MM.1S (cell line): ENCODE data around the gene TRIOBP.

Source experiments
- DNase-seq: peaks from one replicate; pipeline ENCODE4 v3.0.0-alpha.2; 2015
- H2AFZ ChIP-seq: fragments of 300-600 bp; sonication (generic); 2 replicates; pipeline ENCODE4 v1.6.0; 2016; ENCODE audit warnings: antibody characterized with exemption, low read length
- H3F3A ChIP-seq: fragments of 300-600 bp; sonication (generic); 2 replicates; pipeline ENCODE4 v1.6.1; 2016; ENCODE audit warnings: mild to moderate bottlenecking, antibody characterized with exemption, low read length, moderate library complexity, mixed read lengths; ENCODE audit not compliant: insufficient read depth
- H3K27ac ChIP-seq: fragments of 300-600 bp; sonication (generic); 2 replicates; pipeline ENCODE4 v1.5.1; 2016; ENCODE audit warnings: mild to moderate bottlenecking, low read length
- H3K27me3 ChIP-seq: fragments of 300-600 bp; sonication (generic); replicated peaks from 2 replicates; pipeline ENCODE4 v1.6.0; 2016; ENCODE audit warnings: low read length; ENCODE audit not compliant: insufficient read depth
- H3K36me3 ChIP-seq: fragments of 300-600 bp; sonication (generic); replicated peaks from 2 replicates; pipeline ENCODE4 v1.6.1; 2016; ENCODE audit warnings: mild to moderate bottlenecking, low read length, mixed read lengths; ENCODE audit not compliant: insufficient read depth
- H3K4me1 ChIP-seq: fragments of 300-600 bp; sonication (generic); 2 replicates; pipeline ENCODE4 v1.6.1; 2016; ENCODE audit warnings: low read length, mixed read lengths
- H3K4me2 ChIP-seq: fragments of 300-600 bp; sonication (generic); 2 replicates; pipeline ENCODE4 v1.6.0; 2016; ENCODE audit warnings: low read depth, low read length
- H3K4me3 ChIP-seq: fragments of 300-600 bp; sonication (generic); 2 replicates; pipeline ENCODE4 v1.5.1; 2016; ENCODE audit warnings: low read length, mixed read lengths
- H3K79me2 ChIP-seq: fragments of 300-600 bp; sonication (generic); 2 replicates; pipeline ENCODE4 v1.6.1; 2016; ENCODE audit warnings: mixed run types, low read length, mixed read lengths
- H3K9ac ChIP-seq: fragments of 300-600 bp; sonication (generic); 2 replicates; pipeline ENCODE4 v1.6.1; 2016; ENCODE audit warnings: low read length, mixed read lengths
- H3K9me2 ChIP-seq: fragments of 300-600 bp; sonication (generic); replicated peaks from 2 replicates; pipeline ENCODE4 v1.6.1; 2016; ENCODE audit warnings: mild to moderate bottlenecking, low read length, mixed read lengths; ENCODE audit not compliant: insufficient read depth
- H3K9me3 ChIP-seq: fragments of 300-600 bp; sonication (generic); replicated peaks from 2 replicates; pipeline ENCODE4 v1.6.1; 2016; ENCODE audit warnings: mild to moderate bottlenecking, low read length, mixed read lengths; ENCODE audit not compliant: insufficient read depth
- H4K20me1 ChIP-seq: fragments of 300-600 bp; sonication (generic); 2 replicates; pipeline ENCODE4 v1.6.1; 2016; ENCODE audit warnings: mild to moderate bottlenecking, low read length, moderate library complexity, mixed read lengths; ENCODE audit not compliant: insufficient read depth
- CTCF ChIP-seq: fragments of 300-600 bp; sonication (generic); IDR thresholded peaks from 2 replicates; pipeline ENCODE4 v1.5.1; 2016; ENCODE audit warnings: antibody characterized with exemption, low read length, mixed read lengths
- EZH2 ChIP-seq: fragments of 300-600 bp; sonication (generic); optimal IDR thresholded peaks from 2 replicates; pipeline ENCODE3; 2017; ENCODE audit warnings: low read depth, mild to moderate bottlenecking, antibody characterized with exemption, low read length, mixed read lengths
- EZH2phosphoT487 ChIP-seq: fragments of 300-600 bp; sonication (generic); IDR thresholded peaks from 2 replicates; pipeline ENCODE4 v1.6.1; 2018; ENCODE audit warnings: antibody characterized with exemption, low read length

The TRIOBP gene

GRCh38 chr22:37804352-37804880 is 107.6 kb downstream of the TRIOBP start:
- H3K79me2 ChIP-seq: no peaks in the 10 kb centered on the region
- no peaks in the 10 kb centered on the region for H3K36me3 ChIP-seq
- no peak overlapping the region for H3K4me2 ChIP-seq
- no peak overlapping the region for H3K27ac ChIP-seq
- H3K4me3 ChIP-seq: no peak overlapping the region
- H2AFZ ChIP-seq: no peak overlapping the region
- H3K9me2 ChIP-seq: no peaks in the 10 kb centered on the region
- no peak for TF ChIP-seq EZH2phosphoT487
- TF ChIP-seq EZH2: no peak
- TF ChIP-seq CTCF: no peak
- H3F3A ChIP-seq: 0 out of 2 replicates have a peak, but pooled peaks cover 5% of the 10 kb centered on the region
- H3K4me1 ChIP-seq: no peaks in the 10 kb centered on the region
- H3K27me3 ChIP-seq: peaks cover 68% of the 10 kb centered on the region
- no peaks in the 10 kb centered on the region for H4K20me1 ChIP-seq
- no peaks in the 10 kb centered on the region for H3K9me3 ChIP-seq
- no peak overlapping the region for H3K9ac ChIP-seq
- no peak for DNase-seq

GRCh38 chr22:37804881-37805809 is 108.3 kb downstream of the TRIOBP start:
- no peaks in the 10 kb centered on the region for H3K9me3 ChIP-seq
- no peak overlapping the region for H3K27ac ChIP-seq
- H2AFZ ChIP-seq: no peak overlapping the region
- TF ChIP-seq EZH2 (no peak), EZH2phosphoT487 (no peak), CTCF (no peak)
- no peaks in the 10 kb centered on the region for H3K36me3 ChIP-seq
- H3K9me2 ChIP-seq: no peaks in the 10 kb centered on the region
- no peak overlapping the region for H3K9ac ChIP-seq
- no peaks in the 10 kb centered on the region for H3K79me2 ChIP-seq
- peaks cover 68% of the 10 kb centered on the region for H3K27me3 ChIP-seq
- no peaks in the 10 kb centered on the region for H3K4me1 ChIP-seq
- no peak for DNase-seq
- H3K4me3 ChIP-seq: no peak overlapping the region
- no peaks in the 10 kb centered on the region for H4K20me1 ChIP-seq
- H3F3A ChIP-seq: 0 out of 2 replicates have a peak, but pooled peaks cover 5% of the 10 kb centered on the region
- no peak overlapping the region for H3K4me2 ChIP-seq

GRCh38 chr22:37805810-37806277 is 109.0 kb downstream of the TRIOBP start:
- peaks cover 68% of the 10 kb centered on the region for H3K27me3 ChIP-seq
- H4K20me1 ChIP-seq: no peaks in the 10 kb centered on the region
- TF ChIP-seq CTCF (no peak), EZH2phosphoT487 (no peak), EZH2 (no peak)
- H3K9me2 ChIP-seq: no peaks in the 10 kb centered on the region
- 0 out of 2 replicates have a peak, but pooled peaks cover 5% of the 10 kb centered on the region for H3F3A ChIP-seq
- no peaks in the 10 kb centered on the region for H3K36me3 ChIP-seq
- no peak overlapping the region for H2AFZ ChIP-seq
- no peak overlapping the region for H3K4me3 ChIP-seq
- no peak overlapping the region for H3K27ac ChIP-seq
- no peak overlapping the region for H3K4me2 ChIP-seq
- no peak for DNase-seq
- H3K9me3 ChIP-seq: no peaks in the 10 kb centered on the region
- no peaks in the 10 kb centered on the region for H3K4me1 ChIP-seq
- H3K79me2 ChIP-seq: no peaks in the 10 kb centered on the region
- no peak overlapping the region for H3K9ac ChIP-seq
